H1 (cell line): Measurements from ENCODE around the gene CHI3L2. TPM values are rescaled to one million over a fixed set of nuclear protein-coding genes. Genes with fewer than 3 reads are reported as not detected.

Experiments
- EZH2 ChIP-seq: fragments of 200-600 bp; sonication (generic); IDR thresholded peaks from 2 replicates; pipeline ENCODE4 v1.7.1; 2012; ENCODE audit warnings: low read depth, mild to moderate bottlenecking, moderate library complexity, low read length, inconsistent platforms; ENCODE audit not compliant: severe bottlenecking
- POLR2A ChIP-seq, 2 experiments: IDR thresholded peaks; 1 replicate in 1 of 2; 2 replicates in 1 of 2; pipeline ENCODE4 v1.6.1; 2011; ENCODE audit warnings: low read depth in 2 of 2, low read length in 2 of 2, mild to moderate bottlenecking in 2 of 2; ENCODE audit errors: control extremely low read depth in 1 of 2
- YY1 ChIP-seq: IDR thresholded peaks from 2 replicates; pipeline ENCODE4 v1.6.1; 2011; ENCODE audit warnings: low read depth, mild to moderate bottlenecking, low read length
- polyA plus RNA-seq, 7 experiments: library from polyadenylated mRNA; depleted of rRNA in 3 of 7; stranded (reverse) in 5 of 7; unstranded in 2 of 7; fragments of >200 nt in 5 of 7; fragments of 200-250 nt in 2 of 7; gene quantifications; 1 replicate in 5 of 7; 2 replicates in 1 of 7; 4 replicates in 1 of 7; pipeline versions ENCODE4 v1.2.1 to v1.2.3, GENCODE V29; 2011 to 2013; ENCODE audit warnings: missing spikeins in 2 of 7, mixed read lengths in 2 of 7
- total RNA-seq: library from RNA; stranded (reverse); fragmentation: NEBNext Ultra II Directional; extraction: Animal tissue kit (Norgen Biotek cat#: 25700); gene quantifications from 2 replicates; pipeline ENCODE4 v1.2.1, GENCODE V29; 2021
- TF ChIP-seq, protein P1 (sequence below): IDR thresholded peaks from 2 replicates; pipeline ENCODE4 v1.6.1; 2012; ENCODE audit warnings: inconsistent platforms

CHI3L2 gene
- total and polyA plus RNA-seq, 2 of the 8 experiments (the other 6 are each of a cell fraction or from before 2014, with no cell fraction given) = not detected

DNA sequence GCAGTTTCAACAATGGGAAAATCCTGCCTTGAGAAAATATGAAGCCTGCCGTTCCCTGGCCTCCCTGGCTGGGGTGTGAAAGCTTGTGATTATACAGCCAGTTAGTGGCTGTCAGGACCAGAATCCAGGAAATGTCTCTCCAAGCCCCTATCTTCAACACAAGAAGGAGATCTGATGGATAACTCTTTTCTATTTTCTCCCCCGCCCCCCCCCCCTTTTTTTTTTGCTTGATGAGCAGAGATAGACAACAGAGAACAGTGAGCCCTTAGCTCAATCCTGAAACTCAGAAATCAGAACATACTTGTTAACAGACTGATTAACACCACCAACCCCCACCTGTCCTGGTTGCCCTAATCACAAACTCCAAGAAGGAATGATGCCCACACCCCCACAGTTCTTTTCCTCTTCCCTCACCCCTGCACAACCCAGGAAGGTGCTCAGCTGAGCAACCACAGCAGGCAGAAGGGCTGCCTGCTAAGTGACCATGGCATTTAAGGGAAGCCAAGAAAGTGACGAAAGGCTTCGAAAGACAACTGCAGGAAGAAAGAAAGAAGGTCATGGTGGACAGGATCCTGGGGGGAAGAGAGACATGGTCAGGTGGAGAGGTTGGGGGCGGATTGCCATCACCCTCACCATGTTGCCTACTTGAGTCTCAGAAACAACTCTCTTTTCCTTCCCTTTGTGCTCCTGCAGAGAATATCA lies 14.7 kb upstream of the CHI3L2 start (continued):
- TF ChIP-seq, protein P1, sequence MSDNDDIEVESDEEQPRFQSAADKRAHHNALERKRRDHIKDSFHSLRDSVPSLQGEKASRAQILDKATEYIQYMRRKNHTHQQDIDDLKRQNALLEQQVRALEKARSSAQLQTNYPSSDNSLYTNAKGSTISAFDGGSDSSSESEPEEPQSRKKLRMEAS = no peak
- TF ChIP-seq YY1 (no peak), EZH2 (no peak), POLR2A (IDR thresholded peaks at IDR 0.05; ENCODE audit: control extremely low read depth in 1 of 2, low read depth in 2 of 2, low read length in 2 of 2) (no peak)
